ENCODE measurements around the gene MRGPRD.

Gene MRGPRD, protein sequence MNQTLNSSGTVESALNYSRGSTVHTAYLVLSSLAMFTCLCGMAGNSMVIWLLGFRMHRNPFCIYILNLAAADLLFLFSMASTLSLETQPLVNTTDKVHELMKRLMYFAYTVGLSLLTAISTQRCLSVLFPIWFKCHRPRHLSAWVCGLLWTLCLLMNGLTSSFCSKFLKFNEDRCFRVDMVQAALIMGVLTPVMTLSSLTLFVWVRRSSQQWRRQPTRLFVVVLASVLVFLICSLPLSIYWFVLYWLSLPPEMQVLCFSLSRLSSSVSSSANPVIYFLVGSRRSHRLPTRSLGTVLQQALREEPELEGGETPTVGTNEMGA

DNA sequence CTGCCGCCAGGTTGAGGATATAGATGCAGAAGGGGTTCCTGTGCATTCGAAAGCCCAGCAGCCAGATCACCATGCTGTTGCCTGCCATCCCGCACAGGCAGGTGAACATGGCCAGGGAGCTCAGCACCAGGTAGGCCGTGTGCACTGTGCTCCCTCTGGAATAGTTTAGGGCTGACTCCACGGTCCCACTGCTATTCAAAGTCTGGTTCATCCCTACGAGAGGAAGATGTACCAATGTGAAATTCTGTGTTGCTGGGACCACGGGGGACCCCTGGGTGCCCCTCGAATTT is at the start of gene MRGPRD:
Gene MRGPRD, minus strand, starts transcription at position 211 of the 290 bp plus-strand sequence. Its CDS starts 0 bp downstream, at position 211.
- DNase-seq (ENCODE audit: extremely low read depth in 1 of 2, low read depth in 1 of 2): no peak

DNA sequence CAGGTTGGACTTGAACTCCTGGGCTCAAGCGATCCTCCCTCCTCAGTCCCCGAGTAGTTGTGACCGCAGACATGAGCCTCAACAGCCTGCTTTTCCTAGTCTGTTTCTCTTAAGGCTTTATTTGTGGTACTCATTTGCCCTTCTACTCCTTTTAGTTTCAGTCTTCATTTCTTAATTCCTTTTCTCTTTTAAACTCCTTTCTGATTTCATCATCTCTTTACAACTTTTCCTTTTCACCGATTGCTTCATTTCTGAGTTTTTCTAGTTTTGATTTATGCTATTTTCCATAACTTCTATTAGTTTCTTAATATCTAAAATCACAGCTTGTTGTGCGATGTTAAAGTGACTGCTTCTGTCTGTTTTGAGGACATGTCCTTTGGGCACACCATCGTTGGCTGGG is 49.5 kb upstream of the MRGPRD start:
- DNase-seq (ENCODE audit: extremely low read depth in 1 of 2, low read depth in 1 of 2): no peak

DNA sequence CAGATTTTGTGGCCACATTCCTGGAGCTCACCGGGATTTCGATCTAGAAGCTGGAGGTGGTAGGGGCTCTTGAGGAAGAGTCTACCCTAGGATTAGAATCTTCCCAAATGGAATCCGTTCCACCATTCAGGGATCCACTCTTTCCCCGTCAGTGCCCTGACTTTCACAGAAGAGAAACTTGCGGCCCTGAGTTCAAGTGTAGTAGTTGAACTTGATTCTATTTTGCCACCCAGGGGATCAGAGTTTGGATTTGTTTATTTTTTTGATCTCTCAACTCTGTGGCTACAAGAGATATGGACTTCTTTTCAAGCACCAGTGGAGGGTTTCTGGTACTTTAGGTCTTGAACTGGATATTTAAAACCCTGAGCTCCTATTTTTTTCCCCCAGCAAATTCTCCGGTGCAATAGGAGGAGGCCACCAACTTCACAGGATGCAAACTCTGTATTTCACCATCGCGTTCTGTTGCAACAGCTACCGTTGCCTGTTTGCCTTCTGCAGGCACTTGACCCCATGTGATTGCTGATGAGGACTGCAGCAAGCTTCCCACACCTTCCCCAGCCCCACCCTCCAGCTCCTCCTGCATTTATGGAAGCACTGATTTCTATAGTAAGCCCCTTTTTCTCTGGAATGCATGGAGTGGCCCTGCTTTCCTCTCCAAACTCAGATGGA is 47.1 kb upstream of the MRGPRD start:
- no peak for DNase-seq (ENCODE audit: extremely low read depth in 1 of 2, low read depth in 1 of 2)

DNA sequence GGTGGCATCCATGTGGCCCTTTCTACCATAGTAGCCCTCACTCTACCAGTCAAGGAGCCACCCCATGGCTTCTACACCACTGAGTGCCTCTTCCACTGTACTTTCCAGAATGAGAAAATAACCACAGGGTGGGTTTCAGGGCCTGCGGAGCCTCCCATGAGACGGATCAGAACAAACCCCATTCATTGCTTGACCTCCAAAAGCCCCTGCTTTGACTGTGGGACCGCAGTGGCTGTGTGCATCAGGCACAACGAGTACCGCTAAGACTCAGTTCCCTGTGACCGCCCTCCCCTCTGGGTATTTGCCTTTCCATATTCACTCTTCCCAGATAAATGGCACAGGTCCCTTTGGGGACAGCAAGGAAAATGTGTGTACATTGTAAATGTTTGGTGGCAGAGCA is 43.7 kb upstream of the MRGPRD start:
- no peak for DNase-seq (ENCODE audit: extremely low read depth in 1 of 2, low read depth in 1 of 2)

DNA sequence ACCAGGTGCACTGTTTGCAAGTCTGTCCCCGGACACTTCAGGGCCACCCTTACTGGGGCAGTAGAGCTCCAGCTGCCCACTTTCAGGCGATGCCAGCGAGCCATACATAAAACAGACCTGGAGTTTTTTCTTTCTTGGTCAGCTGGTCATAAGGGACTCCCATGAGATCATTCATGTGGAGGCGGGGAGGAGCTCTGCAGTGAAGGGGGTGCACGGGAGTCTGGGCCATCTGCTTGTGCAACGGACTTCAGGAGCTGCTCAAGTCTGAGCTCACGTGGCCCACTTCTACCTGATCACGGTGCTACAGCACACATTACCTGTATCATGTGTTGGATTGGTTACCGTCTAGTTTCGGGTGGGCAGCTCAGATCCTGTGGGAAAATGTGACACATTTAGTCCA is 41.5 kb upstream of the MRGPRD start:
- DNase-seq (ENCODE audit: extremely low read depth in 1 of 2, low read depth in 1 of 2): no peak

DNA sequence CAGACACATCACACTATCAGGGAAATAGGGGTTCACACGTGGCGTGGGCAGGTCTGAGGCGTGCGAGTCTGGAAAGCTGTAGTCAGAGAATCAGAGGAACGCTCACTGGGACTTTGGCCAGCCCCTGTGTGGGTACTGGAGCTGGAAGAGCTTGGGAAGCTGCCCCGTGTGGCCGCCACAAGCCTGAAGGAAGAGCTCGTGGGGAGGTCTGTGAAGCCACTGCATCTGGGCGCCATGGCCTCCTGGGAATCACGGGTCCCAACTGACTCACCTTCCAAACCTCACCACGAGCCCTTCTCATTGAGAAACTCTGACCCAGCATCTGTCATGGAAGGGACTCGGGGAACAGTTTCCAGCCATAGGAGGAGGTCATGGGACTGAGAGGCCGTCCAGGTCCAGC is 38.1 kb upstream of the MRGPRD start:
- no peak for DNase-seq (ENCODE audit: extremely low read depth in 1 of 2, low read depth in 1 of 2)

DNA sequence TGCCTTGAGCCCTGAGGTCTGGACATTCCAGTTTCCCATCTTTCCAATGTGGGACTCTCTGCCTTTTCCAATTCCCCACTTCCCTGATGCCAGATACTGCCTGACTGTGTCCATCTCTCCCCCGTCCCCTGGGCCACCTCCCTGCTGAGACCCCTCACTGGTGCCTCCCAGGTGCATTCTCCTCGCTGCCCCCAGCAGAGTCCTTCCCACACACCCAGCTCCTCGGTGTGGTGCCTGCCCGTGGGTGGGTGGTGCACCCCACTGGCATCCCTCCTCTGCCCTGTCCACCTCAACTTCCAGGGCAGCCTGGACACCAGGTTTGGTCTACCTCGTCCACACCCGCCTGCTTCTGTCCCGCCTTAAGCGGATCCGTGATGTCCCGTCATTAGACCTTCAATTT is 37.2 kb upstream of the MRGPRD start:
- DNase-seq (ENCODE audit: extremely low read depth in 1 of 2, low read depth in 1 of 2): no peak

DNA sequence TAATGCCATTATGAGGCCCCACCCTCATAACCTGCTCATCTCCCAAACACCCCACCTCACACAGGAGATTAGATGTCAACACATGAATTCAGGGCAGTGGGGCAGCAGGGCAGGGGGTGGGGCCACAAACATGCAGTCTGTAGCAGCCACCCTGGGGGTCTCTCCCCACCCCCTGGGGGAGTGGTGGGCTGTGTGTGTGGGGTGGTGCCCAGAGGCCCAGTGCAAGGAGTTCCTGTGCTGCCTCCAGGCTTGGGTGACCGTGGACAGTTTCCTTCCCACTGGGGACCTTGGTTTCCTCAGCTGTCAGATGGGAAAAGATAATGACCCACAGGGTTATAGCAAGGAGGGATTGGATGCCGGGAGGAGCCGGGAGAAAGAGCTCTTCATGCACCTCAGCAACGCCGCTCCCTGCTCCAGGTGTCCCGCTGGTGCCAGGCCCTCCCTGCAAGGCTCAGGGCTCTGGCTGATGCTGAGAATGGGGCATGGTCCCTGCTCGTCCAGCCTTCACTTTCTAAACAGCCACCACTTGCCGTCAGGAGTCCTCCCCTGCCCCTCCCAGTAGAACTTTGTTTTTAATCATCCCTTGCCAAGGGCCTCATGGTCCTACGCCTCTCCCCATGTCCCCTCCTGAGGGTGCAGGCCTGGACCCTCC is 34.2 kb upstream of the MRGPRD start:
- DNase-seq (ENCODE audit: extremely low read depth in 1 of 2, low read depth in 1 of 2): no peak

DNA sequence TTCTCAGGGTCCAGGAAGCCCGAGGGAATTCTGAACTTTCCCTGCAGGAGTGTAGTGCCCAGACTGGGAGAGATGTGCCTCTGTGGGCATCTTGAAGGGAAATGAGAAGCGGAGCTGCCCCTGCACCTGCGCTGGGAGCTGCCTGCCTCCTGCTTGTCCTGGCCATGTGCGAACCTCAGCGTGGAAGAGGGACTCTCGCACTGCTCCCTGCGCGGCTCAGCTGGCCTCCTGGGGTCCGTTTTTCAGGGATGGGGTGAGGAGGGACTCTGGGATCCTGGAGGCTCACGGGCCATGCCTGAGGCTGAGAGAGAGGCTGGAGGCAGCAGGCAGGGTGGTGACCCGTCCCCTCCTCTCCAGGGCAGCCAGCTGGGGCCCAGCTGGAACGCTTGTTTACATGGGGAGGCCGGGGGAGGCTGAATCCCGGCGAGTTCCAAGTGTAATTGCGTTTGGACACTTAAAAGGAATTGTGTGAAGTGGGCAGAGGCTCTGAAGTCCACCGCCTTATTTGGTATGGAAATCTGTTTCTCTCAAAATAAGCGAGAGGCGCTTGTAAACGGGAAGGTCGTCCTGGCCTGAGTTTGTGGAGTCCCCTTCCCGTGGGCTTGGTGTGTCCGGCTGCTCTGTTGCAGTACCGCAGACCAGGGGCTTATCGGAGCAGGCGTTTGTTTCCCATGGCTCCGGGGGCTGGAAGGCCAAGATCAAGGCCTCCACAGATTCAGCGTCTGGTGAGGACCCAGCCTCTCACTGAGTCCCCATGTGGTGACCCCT is 33.5 kb upstream of the MRGPRD start:
- no peak for DNase-seq (ENCODE audit: extremely low read depth in 1 of 2, low read depth in 1 of 2)

DNA sequence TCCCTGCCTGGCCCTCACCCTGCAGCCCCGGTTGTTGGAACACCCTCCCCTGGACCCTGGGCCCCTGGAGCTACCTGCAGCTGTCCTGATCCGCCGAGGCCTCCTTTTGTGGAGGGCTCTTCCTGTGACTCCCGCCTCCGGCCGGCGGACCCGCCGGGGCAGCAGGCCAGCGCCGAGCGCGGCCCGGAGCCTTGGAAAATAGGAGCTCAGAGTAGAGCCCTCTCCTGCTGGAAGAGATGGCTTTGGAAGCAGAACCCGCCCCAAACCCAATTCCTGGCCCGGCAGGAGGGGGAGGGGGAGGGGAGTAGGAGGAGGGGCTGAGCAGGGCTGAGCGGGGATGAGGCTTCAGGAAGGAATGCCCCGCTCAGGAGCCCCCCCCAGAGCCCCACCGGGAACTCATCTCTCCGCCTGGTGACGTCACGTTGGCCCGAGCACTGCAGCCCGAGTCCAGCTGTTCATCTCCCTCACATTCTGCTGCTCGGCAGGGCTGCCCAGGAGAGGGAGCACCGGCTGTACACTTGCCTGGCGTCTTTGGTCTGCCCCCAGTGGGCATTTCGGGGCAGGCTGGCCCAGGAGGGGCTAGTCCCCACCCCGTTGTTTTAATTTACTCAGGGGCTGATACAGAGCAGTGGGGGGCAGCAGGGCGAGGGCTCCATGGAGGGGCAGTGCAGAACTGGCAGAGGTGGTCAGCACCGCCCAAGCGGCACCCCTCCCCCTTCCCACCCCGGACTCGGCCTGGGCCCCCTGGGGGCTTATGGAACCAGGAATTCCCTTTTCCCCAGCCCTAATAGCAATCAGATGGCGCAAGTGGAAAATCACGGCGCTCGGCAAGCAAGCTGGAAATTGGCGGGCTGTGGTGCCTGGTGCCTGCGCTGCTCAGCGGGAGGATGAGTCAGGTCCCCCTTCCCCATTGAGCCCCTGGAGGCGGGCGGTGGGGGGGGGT is 32.5 kb upstream of the MRGPRD start, which contains the start of gene MRGPRF:
Gene MRGPRF, minus strand, starts transcription at position 238 of the 943 bp plus-strand sequence. CDS start 3,345 bp downstream, outside the sequence.
- DNase-seq (ENCODE audit: extremely low read depth in 1 of 2, low read depth in 1 of 2): no peak

DNA sequence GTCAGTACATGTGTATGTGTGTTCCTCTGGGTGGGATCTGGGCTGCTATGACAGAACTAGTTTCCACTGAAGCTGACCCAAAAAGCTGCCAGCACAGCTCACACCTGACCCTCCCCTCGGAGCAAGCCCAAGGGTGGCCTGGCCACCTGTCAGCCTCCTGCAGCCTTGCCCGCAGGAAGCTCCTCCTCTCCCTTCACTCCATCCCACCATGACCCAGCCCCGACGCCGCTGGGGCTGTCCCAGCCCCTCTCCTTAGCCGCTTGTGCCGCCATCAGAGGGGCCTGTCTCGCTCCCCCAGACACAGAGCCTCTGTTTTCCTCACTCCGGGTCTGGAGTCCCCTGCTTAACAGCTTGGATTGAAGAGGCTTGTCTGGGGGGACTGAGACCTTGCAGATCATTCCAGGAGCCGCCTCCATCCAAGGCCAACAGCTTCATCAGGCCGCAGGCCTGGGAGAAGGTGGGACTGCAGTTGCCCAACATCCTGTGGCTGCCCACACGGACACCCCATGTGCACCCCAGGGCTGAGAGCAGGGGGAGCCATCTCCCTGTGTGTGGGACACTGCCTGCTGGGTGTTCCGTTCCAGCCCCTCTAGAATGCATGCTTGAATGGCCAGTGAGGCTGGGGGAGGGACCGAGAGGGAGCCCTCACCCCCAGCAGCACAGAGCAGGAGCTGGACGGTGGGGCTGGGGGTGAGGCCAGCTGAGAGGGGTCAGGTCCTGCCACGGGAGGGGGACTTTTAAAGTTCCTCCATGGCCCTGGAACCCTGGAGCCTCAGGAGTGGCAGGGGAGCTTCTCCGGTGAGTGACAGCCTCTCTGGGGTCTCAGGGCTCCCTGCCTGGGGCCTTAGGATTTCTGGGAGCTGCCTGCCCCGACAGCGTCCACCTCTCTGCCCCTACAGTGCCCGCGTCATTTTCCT is 31.6 kb upstream of the MRGPRD start:
- no peak for DNase-seq (ENCODE audit: extremely low read depth in 1 of 2, low read depth in 1 of 2)

DNA sequence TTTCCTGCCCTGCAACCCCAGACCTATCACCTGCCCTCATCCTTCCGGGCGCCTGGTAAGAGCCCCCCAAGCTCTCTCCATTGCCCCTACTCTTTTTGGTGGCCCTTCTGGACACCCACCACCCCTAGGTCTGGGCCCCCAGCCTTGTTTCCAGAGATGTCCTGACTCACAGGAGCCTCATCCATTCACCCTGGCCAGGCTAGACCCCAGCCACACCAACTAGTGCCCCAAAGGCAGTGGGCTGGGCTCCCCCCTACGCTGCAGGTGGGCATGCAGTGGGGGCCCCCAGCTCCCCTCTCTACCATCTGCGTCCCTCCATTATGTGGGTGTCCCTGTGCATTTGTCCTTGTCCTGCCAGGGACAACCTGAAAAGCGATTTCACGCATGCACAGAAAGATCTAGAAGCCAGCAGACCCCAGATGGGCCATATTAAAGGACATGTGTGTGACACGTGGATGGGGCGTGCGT is 30.9 kb upstream of the MRGPRD start:
- DNase-seq (ENCODE audit: extremely low read depth in 1 of 2, low read depth in 1 of 2): no peak

DNA sequence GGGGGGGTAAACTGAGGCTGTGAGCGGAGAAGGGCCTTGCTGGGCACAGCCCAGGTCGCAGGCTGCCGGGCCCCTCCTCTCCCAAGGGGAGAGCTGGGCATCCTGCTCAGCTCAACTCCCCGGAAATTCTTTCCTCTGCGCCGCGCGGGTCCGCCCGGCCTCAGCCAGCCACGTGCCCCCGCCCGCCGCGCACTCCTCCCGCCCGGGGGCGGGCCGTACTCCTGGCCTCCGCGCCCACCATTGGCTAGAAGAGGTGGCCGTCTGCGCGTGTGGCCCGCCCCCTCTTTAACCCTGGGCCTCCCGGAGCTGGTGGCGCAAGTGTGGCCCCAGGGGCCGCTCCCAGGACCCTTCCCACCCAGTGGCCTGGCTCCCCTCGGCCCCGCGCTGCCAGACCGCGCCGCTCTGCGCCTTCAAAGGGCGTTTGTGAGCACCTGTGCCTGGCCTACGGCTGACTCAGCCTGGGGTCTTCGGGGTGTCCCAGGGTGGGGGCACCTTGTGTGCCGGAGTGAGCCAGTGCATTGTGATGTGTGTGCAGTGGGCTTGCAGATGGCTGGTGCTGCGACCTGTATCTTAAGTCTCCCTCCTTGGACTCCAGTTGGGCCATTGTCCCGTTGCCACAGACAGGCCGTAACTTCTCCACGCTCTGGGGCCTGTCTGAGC is 30.3 kb upstream of the MRGPRD start:
- DNase-seq (ENCODE audit: extremely low read depth in 1 of 2, low read depth in 1 of 2): peak; percentile 10 to 28

DNA sequence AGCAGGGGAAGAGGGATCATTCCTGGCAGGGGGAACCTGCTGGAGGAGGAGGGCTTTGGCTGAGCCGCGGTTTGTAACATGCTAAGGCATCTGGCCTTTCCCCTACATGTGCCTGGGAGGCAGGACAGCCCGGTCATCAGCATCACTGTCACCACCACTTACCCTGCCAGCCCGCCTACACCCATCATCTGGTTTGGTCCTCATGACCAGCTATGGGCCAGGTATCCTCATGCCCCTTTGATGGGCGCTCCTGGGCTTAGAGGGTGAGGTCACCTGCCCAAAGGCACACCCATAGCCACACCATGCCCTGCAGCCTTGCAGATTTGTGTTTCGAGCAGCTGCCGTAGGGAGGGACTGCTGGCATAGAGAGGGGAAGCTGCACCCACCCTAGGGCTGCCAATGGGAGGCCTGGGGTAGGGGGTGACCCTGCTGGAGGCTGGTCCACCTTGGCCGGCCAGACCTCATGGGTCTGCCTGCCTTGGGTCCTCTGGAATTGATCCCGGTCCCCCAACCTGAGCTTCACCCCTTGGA is 29.6 kb upstream of the MRGPRD start:
- DNase-seq (ENCODE audit: extremely low read depth in 1 of 2, low read depth in 1 of 2): no peak

DNA sequence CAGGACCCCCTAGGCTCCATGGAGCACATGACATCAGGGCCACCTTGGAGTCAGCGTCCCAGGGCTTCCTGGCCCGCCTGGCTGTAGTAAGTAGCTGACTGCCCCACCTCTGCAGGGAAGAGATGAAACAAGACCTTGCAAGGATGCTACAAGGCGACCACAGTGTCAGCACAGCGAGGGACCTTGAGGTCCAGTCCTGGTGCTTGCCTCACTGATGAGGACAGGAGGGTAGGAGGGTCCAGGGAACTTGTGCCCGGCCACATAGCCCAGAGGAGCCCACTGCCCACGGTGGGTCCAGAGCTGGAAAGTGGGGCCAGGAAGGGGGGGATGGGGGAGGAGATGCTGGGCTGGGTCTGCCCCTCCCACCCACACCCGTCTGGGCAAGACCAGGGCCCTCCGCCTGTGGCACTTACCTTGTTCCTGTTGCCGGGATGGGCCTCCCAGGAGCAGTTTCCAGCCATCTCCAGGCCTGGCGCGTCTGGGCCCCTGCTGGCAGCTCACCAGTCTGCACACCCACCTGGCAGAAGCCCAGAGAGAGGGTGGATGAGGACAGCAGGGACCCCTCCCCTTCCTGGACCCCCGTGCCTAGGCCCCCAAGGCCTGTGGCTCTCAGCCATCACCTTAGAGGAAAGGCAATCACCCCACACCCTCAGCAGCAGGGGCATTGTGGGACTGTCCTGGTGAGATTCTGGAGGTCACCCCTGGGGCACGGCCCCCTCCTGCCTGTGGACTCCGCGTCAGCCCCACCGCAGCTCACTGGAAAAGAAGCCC is 28.8 kb upstream of the MRGPRD start:
- DNase-seq (ENCODE audit: extremely low read depth in 1 of 2, low read depth in 1 of 2): no peak

DNA sequence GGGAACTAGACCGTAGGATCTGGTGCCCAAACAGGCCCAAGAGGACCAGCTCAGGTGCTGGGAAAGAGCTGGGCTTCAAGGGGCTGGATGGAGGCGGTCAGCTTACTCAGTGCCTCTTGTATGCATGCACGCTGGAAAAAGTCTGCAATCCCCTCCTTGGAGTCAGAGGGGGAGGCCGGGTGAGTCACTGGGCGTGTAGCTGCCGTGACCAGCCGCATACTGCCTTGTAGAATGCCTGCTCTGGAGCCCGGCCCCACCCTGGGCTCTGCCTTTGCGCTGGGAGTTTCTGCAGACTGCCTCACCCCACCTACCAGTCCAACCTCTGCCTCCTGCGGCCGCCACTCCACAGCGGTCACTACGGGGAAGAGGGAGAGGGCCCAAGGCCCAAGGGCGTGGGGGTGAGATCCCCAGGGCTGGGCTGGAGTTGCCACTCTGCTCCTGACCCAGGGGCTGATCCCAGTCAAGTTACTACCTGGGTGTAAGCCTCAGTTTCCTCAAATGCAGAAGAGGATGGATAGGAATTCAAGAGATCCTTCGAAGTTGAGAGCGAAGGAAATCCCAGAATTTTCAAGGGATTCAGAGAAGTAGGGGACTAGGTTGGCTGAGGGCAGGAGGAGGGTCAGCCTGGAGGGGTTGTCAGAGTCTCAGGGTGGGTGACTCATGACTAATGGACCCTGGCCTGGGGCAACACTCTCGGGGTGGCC is 28.1 kb upstream of the MRGPRD start:
- DNase-seq (ENCODE audit: extremely low read depth in 1 of 2, low read depth in 1 of 2): no peak

DNA sequence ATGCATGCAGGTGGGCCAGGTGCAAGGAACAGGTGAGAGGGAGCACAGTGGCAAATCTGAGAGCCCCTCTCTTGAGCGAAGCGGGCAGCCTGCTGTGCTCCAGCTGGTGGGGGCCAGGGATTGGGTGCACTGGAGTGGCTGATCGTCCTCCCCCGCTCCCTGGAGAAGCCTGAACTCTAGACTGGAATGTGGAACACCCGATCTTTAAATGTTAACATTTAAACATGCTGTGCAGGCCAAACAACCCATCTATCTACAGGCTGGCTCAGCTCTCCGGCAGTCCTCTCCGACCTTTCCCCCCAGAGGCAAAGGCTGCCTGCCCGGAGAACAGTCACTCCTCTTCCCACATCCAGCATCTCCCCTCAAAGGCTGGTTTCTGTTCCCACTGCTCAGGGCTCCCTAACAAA is 27.2 kb upstream of the MRGPRD start:
- no peak for DNase-seq (ENCODE audit: extremely low read depth in 1 of 2, low read depth in 1 of 2)
